GM12878 (cell line): ENCODE results near the gene KRTAP5-8. TPM values are rescaled to one million over a fixed set of nuclear protein-coding genes. Genes with fewer than 3 reads are reported as not detected.

ENCODE experiments used
- ATAC-seq: fragments of 200-7000 bp; cut with Tn5 transposase; 3 replicates; pipeline ENCODE4 v1.9.1; 2020; ENCODE audit warnings: mild to moderate bottlenecking, moderate library complexity
- BruUV-seq: library from RNA; stranded (reverse); fragments of 400-500 nt; replicated peaks from 2 replicates; lab custom pipeline; 2021; lab: Mats Ljungman, UMichigan
- CTCF ChIA-PET: fragments of 300-600 bp; sonication (Branson Sonifier 250); formaldehyde crosslinking; extraction: SDS; loops from one replicate; lab custom pipeline; 2021; ENCODE audit warnings: inconsistent platforms; lab: Yijun Ruan, JAX
- POLR2A ChIA-PET: fragments of 350-600 bp; formaldehyde crosslinking; extraction: SDS; loops from one replicate; lab custom pipeline; 2021; ENCODE audit warnings: inconsistent platforms; lab: Charles Lee
- RAD21 ChIA-PET: fragments of 300-600 bp; sonication (Branson Sonifier 250); formaldehyde crosslinking; loops from one replicate; lab custom pipeline; 2023; ENCODE audit warnings: antibody characterized with exemption; ENCODE audit not compliant: unreplicated experiment; lab: Charles Lee
- SMC1A ChIA-PET: fragments of 300-600 bp; sonication (Branson Sonifier 250); formaldehyde crosslinking; loops from one replicate; lab custom pipeline; 2023; ENCODE audit not compliant: unreplicated experiment, uncharacterized antibody; lab: Charles Lee
- DNase-seq: peaks from one replicate; pipeline ENCODE4 v3.0.0-alpha.2; 2011; ENCODE audit warnings: low read depth, low spot score
- FAIRE-seq: peaks from 3 replicates; lab custom pipeline; 2011; peaks lifted over from hg19 to GRCh38; lab: Jason Lieb, UNC
- H2AFZ ChIP-seq: 2 replicates; pipeline ENCODE4 v1.6.0; 2011; ENCODE audit warnings: low read depth, low read length, control low read depth; ENCODE audit not compliant: control insufficient read depth
- H3K27ac ChIP-seq: 2 replicates; pipeline ENCODE4 v1.5.1; 2011; ENCODE audit warnings: control low read depth; ENCODE audit not compliant: control insufficient read depth, insufficient read depth
- H3K27me3 ChIP-seq, 2 experiments: replicated peaks in 1 of 2; 2 replicates each; pipeline versions ENCODE4 v1.6.0 to v1.6.1; 2011; ENCODE audit warnings: low read length in 1 of 2; ENCODE audit not compliant: control insufficient read depth in 2 of 2, insufficient read depth in 2 of 2
- H3K36me3 ChIP-seq, 2 experiments: 2 replicates each; pipeline ENCODE4 v1.5.1; 2011; ENCODE audit warnings: low read length in 1 of 2; ENCODE audit not compliant: control insufficient read depth in 2 of 2, insufficient read depth in 2 of 2
- H3K4me1 ChIP-seq: 2 replicates; pipeline ENCODE4 v1.6.1; 2011; ENCODE audit warnings: mild to moderate bottlenecking, low read length, moderate library complexity, mixed read lengths; ENCODE audit not compliant: control insufficient read depth, insufficient read depth
- H3K4me2 ChIP-seq: 2 replicates; pipeline ENCODE4 v1.6.0; 2011; ENCODE audit warnings: control low read depth; ENCODE audit not compliant: control insufficient read depth, insufficient read depth
- H3K4me3 ChIP-seq: fragments of 200-600 bp; sonication (generic); 2 replicates; pipeline ENCODE4 v1.5.1; 2016
- H3K79me2 ChIP-seq: 2 replicates; pipeline ENCODE4 v1.6.0; 2011; ENCODE audit warnings: low read length; ENCODE audit not compliant: control insufficient read depth, insufficient read depth
- H3K9ac ChIP-seq: 2 replicates; pipeline ENCODE4 v1.8.0; 2011; ENCODE audit warnings: low read length, control low read depth, mixed read lengths; ENCODE audit not compliant: control insufficient read depth, insufficient read depth
- H3K9me3 ChIP-seq: replicated peaks from 3 replicates; pipeline ENCODE4 v1.5.1; 2011; ENCODE audit warnings: mild to moderate bottlenecking, low read length; ENCODE audit not compliant: control insufficient read depth, insufficient read depth
- H4K20me1 ChIP-seq: 2 replicates; pipeline ENCODE4 v1.6.0; 2011; ENCODE audit not compliant: control insufficient read depth, insufficient read depth
- ASH2L ChIP-seq: fragments of 300-600, 200-600 bp; sonication (generic); IDR thresholded peaks from 2 replicates; pipeline ENCODE4 v1.6.1; 2017; ENCODE audit warnings: low read depth, mild to moderate bottlenecking, borderline replicate concordance
- ATF7 ChIP-seq: fragments of 450-650 bp; IDR thresholded peaks from 2 replicates; pipeline ENCODE4 v1.6.1; 2016; ENCODE audit warnings: low read depth, mild to moderate bottlenecking
- DPF2 ChIP-seq: fragments of 450-650 bp; IDR thresholded peaks from 2 replicates; pipeline ENCODE4 v1.6.1; 2017; ENCODE audit warnings: mild to moderate bottlenecking
- ETV6 ChIP-seq, 2 experiments: fragments of 450-650 bp in 1 of 2; IDR thresholded peaks in 1 of 2; conservative IDR thresholded peaks in 1 of 2; 2 replicates each; pipeline ENCODE4 v1.6.1; 2014; ENCODE audit warnings: antibody characterized with exemption in 1 of 2, borderline replicate concordance in 1 of 2, low read depth in 1 of 2, mild to moderate bottlenecking in 1 of 2, moderate library complexity in 1 of 2
- FOS ChIP-seq: IDR thresholded peaks from 3 replicates; pipeline ENCODE4 v1.6.1; 2011; ENCODE audit warnings: borderline replicate concordance; ENCODE audit not compliant: insufficient read length; ENCODE audit errors: extremely low read depth
- JUND ChIP-seq: IDR thresholded peaks from 2 replicates; pipeline ENCODE4 v1.6.1; 2012; ENCODE audit warnings: low read depth, mild to moderate bottlenecking, low read length, improper control_type of control experiment, moderate library complexity
- MTA3 ChIP-seq: IDR thresholded peaks from 2 replicates; pipeline ENCODE4 v1.6.1; 2012; ENCODE audit warnings: low read length, inconsistent platforms, borderline replicate concordance
- MYC ChIP-seq: IDR thresholded peaks from 2 replicates; pipeline ENCODE4 v1.6.1; 2011; ENCODE audit warnings: mild to moderate bottlenecking, low read length, moderate library complexity, inconsistent platforms; ENCODE audit not compliant: insufficient read depth, insufficient replicate concordance, insufficient read length, severe bottlenecking
- POLR2AphosphoS2 ChIP-seq: IDR thresholded peaks from 2 replicates; pipeline ENCODE4 v1.6.1; 2011; ENCODE audit warnings: low read depth, mild to moderate bottlenecking, low read length, improper control_type of control experiment, moderate library complexity
- POLR2AphosphoS5 ChIP-seq: IDR thresholded peaks from 2 replicates; pipeline ENCODE4 v1.6.1; 2011; ENCODE audit warnings: mild to moderate bottlenecking, low read length, inconsistent platforms
- SREBF2 ChIP-seq: IDR thresholded peaks from 2 replicates; pipeline ENCODE4 v1.6.1; 2012; ENCODE audit warnings: mild to moderate bottlenecking, low read length
- STAT3 ChIP-seq: IDR thresholded peaks from 2 replicates; pipeline ENCODE4 v1.6.1; 2011; ENCODE audit warnings: low read depth, low read length, improper control_type of control experiment
- TCF3 ChIP-seq: IDR thresholded peaks from 2 replicates; pipeline ENCODE4 v1.6.1; 2012; ENCODE audit warnings: low read depth, mild to moderate bottlenecking, low read length, borderline replicate concordance; ENCODE audit not compliant: insufficient read depth
- YY1 ChIP-seq: IDR thresholded peaks from 2 replicates; pipeline ENCODE4 v1.6.1; 2011; ENCODE audit warnings: low read depth, mild to moderate bottlenecking, low read length
- WGBS: methylation state at CpG from one replicate; pipeline ENCODE4 v1.1.6; 2016; ENCODE audit warnings: low lambda C conversion rate; ENCODE audit not compliant: insufficient replicate concordance, insufficient coverage; ENCODE audit errors: missing lambda C conversion rate; 5-methylcytosine and 5-hydroxymethylcytosine counted together
- in situ Hi-C: fragments of 300-500 bp; cut with MboI; formaldehyde crosslinking; loops from 9 replicates; pipeline ENCODE4 v1.14.3; 2018; ENCODE audit warnings: mixed read lengths
- intact Hi-C: fragments of 100-400 bp; cut with micrococcal nuclease; formaldehyde crosslinking; loops from one replicate; pipeline ENCODE4 v1.14.2; 2022; ENCODE audit not compliant: unreplicated experiment
- polyA plus RNA-seq, 11 experiments: library from polyadenylated mRNA; depleted of rRNA in 4 of 11; unstranded in 6 of 11; stranded (reverse) in 5 of 11; fragments of >200 nt; fragmentation: Nextera tagmentation in 4 of 11; fragmentation: Illumina TruSeq in 1 of 11; extraction: Ambion mirVana in 4 of 11; extraction: Trizol in 1 of 11; gene quantifications; 1 replicate in 1 of 11; 2 replicates in 10 of 11; pipeline versions ENCODE4 v1.2.1 to v1.2.3, GENCODE V29; 2011 to 2016; ENCODE audit warnings: inconsistent platforms in 2 of 11, missing spikeins in 2 of 11, low read depth in 1 of 11
- total RNA-seq, 4 experiments: library from RNA; depleted of rRNA in 3 of 4; stranded (reverse); fragments of >200 nt in 3 of 4; fragmentation: Illumina TruSeq in 1 of 4; extraction: Trizol in 1 of 4; gene quantifications; 2 replicates each; pipeline versions ENCODE4 v1.2.1 to v1.2.3, GENCODE V29; 2013 to 2021
- TF ChIP-seq, protein P1 (sequence below): IDR thresholded peaks from 2 replicates; pipeline ENCODE4 v1.6.1; 2012; ENCODE audit warnings: low read depth, low read length, improper control_type of control experiment
- TF ChIP-seq, protein P2 (sequence below): IDR thresholded peaks from 2 replicates; pipeline ENCODE4 v1.6.1; 2011; ENCODE audit warnings: mild to moderate bottlenecking, low read depth, low read length, moderate library complexity; ENCODE audit not compliant: insufficient replicate concordance
- TF ChIP-seq, protein P3 (sequence below): fragments of 450-650 bp; formaldehyde crosslinking; IDR thresholded peaks from 2 replicates; pipeline ENCODE4 v1.4.0; 2020; ENCODE audit warnings: mild to moderate bottlenecking, moderate library complexity

KRTAP5-8 gene
- total and polyA plus RNA-seq, 10 of the 15 experiments (the other 5 are each of a cell fraction or from before 2014, with no cell fraction given), result 0.07 to 0.36 (median 0.13) TPM; not detected in 6

DNA sequence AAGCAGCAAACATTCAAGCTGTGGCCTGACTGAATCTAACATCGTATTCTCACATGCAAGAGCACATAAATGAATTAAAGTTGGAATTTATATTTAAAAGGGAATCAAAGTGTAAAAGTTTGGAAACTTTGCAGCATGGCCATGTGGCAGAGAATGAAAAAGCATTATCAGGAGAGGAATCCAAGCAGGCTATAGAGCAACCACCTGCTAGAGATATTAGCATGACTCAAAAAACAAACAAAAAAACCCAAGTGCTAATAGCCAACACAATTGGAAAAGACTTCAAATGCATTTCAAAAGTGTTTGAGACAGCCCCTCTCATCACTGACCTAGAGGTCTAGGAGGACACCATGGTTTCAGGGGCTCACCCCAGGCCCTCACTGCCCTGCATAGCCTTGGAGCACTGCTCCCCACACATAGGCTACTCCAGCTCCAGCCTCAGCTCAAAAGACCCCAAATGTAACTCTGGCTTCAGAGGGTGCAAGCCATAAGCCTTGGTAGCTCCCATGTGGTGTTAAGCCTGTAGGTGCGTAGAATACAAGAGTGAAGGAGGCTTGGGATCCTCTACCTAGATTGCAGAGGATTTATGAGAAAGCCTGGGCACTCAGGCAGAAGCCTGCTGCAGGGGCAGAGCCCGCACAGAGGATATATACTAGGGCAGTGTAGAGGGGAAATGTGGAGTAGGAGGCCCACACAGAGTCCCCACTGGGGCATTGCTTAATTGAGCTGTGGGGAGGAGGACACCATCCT is 12.5 kb upstream of the KRTAP5-8 start (continued):
- TF ChIP-seq MYC (no peak), YY1 (no peak), SREBF2 (no peak)

DNA sequence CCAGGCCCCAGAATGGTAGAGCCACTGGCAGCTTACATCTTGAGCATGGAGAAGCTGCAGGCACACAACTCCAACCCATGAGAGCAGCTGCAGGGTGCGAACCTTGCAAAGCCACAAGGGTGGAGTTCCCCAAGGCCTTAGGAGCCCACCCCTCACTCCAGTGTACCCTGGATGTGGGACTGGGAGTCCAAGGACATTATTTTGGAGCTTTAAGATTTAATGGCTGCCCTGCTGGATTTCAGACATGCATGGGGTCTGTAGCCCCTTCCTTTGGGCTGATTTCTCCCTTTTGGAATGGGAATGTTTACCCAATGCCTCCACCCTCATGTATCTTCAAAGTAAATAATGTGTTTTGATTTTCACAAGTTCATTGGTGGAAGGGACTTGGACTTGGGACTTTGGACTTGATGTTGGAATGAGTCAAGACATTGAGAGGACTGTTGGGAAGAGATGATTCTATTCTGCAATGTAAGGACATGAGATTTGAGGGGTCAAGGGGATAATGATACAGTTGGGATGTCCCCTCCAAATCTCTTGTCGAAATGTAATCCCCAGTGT is 11.8 kb upstream of the KRTAP5-8 start:
- ChIA-PET RAD21 (no interaction called here), POLR2A (no interaction called here), SMC1A (no interaction called here), CTCF (no interaction called here)
- ATAC-seq (no peak), FAIRE-seq (no peak), DNase-seq (no peak)
- Histone ChIP-seq H2AFZ (no peak overlapping the region), H3K4me3 (no peak overlapping the region), H4K20me1 (no peaks in the 10 kb centered on the region), H3K4me1 (peaks cover 4% of the 10 kb centered on the region; the same call in 1 of the 2 replicates), H3K4me2 (no peak overlapping the region), H3K9me3 (no peaks in the 10 kb centered on the region; the same call in 2 of the 3 replicates), H3K9ac (no peak overlapping the region), H3K27ac (no peak overlapping the region), H3K27me3 (no peaks in the 10 kb centered on the region), H3K36me3 (no peaks in the 10 kb centered on the region), H3K79me2 (no peaks in the 10 kb centered on the region)
- in situ Hi-C loops, result no loop called here
- WGBS, result 37% methylated on average over 2 of the region's 2 CpGs
- BruUV-seq, result no TSS peak
- intact Hi-C loops, result no loop called here
- TF ChIP-seq TCF3, result no peak
- TF ChIP-seq, protein P1, sequence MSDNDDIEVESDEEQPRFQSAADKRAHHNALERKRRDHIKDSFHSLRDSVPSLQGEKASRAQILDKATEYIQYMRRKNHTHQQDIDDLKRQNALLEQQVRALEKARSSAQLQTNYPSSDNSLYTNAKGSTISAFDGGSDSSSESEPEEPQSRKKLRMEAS, result no peak
- no peak for TF ChIP-seq DPF2
- TF ChIP-seq FOS, result no peak
- no peak for TF ChIP-seq POLR2AphosphoS5
- TF ChIP-seq, protein P2, sequence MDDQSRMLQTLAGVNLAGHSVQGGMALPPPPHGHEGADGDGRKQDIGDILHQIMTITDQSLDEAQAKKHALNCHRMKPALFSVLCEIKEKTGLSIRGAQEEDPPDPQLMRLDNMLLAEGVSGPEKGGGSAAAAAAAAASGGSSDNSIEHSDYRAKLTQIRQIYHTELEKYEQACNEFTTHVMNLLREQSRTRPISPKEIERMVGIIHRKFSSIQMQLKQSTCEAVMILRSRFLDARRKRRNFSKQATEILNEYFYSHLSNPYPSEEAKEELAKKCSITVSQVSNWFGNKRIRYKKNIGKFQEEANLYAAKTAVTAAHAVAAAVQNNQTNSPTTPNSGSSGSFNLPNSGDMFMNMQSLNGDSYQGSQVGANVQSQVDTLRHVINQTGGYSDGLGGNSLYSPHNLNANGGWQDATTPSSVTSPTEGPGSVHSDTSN, result no peak
- no peak for TF ChIP-seq ATF7
- TF ChIP-seq STAT3, result no peak
- TF ChIP-seq, protein P3, sequence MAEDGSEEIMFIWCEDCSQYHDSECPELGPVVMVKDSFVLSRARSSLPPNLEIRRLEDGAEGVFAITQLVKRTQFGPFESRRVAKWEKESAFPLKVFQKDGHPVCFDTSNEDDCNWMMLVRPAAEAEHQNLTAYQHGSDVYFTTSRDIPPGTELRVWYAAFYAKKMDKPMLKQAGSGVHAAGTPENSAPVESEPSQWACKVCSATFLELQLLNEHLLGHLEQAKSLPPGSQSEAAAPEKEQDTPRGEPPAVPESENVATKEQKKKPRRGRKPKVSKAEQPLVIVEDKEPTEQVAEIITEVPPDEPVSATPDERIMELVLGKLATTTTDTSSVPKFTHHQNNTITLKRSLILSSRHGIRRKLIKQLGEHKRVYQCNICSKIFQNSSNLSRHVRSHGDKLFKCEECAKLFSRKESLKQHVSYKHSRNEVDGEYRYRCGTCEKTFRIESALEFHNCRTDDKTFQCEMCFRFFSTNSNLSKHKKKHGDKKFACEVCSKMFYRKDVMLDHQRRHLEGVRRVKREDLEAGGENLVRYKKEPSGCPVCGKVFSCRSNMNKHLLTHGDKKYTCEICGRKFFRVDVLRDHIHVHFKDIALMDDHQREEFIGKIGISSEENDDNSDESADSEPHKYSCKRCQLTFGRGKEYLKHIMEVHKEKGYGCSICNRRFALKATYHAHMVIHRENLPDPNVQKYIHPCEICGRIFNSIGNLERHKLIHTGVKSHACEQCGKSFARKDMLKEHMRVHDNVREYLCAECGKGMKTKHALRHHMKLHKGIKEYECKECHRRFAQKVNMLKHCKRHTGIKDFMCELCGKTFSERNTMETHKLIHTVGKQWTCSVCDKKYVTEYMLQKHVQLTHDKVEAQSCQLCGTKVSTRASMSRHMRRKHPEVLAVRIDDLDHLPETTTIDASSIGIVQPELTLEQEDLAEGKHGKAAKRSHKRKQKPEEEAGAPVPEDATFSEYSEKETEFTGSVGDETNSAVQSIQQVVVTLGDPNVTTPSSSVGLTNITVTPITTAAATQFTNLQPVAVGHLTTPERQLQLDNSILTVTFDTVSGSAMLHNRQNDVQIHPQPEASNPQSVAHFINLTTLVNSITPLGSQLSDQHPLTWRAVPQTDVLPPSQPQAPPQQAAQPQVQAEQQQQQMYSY (CRISPR knock-in tag), result no peak
- no peak for TF ChIP-seq ETV6 (conservative IDR thresholded peaks at IDR 0.05 in 1 of 2, IDR thresholded peaks at IDR 0.05 in 1 of 2; ENCODE audit: borderline replicate concordance in 1 of 2, low read depth in 1 of 2)
- no peak for TF ChIP-seq ASH2L
- TF ChIP-seq POLR2AphosphoS2, result no peak
- no peak for TF ChIP-seq MTA3
- TF ChIP-seq JUND, result no peak
